ENCODE results near the gene OCIAD1.
"Not testable (repeated sequence)": the region's sequence is repeated elsewhere in the genome, so short reads cannot be mapped to it uniquely, and the experiment has no call there.

The OCIAD1 gene

GRCh38 chr4:48879561-48880442 lies 48.9 kb downstream of the OCIAD1 start:
- in situ Hi-C loops (cut with HindIII; ENCODE audit: low sequenced_read_pairs), result no loop called here

DNA sequence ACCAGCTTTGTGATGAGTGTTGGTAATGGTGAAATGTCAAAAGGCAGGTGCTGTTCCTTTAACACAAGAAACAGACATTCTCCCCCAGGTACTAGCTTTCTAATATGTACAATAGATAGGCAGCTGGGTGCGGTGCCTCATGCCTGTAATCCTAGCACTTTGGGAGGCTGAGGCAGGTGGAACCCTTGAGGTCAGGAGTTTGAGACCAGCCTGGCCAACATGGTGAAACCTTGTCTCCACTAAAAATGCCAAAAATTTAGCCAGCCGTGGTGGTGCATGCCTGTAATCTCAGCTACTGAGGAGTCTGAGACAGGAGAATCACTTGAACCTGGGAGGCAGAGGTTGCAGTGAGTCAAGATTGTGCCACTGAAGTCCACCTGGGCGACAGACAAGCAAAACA lies 50.8 kb downstream of the OCIAD1 start:
- in situ Hi-C loops (cut with HindIII; ENCODE audit: low sequenced_read_pairs), result not testable (repeated sequence)

DNA sequence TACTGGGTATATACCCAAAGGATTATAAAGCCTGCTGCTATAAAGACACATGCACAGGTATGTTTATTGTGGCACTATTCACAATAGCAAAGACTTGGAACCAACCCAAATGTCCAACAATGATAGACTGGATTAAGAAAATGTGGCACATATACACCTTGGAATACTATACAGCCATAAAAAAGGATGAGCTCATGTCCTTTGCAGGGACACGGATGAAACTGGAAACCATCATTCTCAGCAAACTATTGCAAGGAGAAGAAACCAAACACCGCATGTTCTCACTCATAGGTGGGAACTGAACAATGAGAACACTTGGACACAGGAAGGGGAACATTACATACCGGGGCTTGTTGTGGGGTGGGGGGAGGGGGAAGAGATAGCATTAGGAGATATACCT lies 58.9 kb downstream of the OCIAD1 start:
- in situ Hi-C loops (cut with HindIII; ENCODE audit: low sequenced_read_pairs), result not testable (repeated sequence)

GRCh38 chr4:48891028-48891619 lies 60.2 kb downstream of the OCIAD1 start:
- in situ Hi-C loops (cut with HindIII; ENCODE audit: low sequenced_read_pairs), result no loop called here

DNA sequence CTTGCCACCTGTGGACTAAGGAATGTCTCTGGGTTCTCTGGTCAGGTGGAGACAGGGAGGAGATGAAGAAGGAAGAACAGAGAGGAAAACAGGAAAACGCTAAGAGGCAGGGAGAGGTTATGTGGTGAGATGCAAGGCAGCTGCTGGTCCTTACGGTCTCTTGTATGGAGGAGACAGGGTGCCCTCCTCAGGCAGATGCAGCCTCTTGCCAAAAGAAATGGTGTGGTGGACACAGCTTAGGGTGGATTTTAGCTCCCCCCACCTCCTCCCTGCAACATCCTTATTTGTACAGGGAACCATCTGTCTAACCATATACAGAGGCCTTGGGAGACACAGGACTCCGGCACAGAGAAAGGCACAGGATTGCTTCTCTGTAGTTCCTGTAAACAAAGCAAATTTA lies 66.0 kb downstream of the OCIAD1 start:
- in situ Hi-C loops (cut with HindIII; ENCODE audit: low sequenced_read_pairs), result no loop called here

DNA sequence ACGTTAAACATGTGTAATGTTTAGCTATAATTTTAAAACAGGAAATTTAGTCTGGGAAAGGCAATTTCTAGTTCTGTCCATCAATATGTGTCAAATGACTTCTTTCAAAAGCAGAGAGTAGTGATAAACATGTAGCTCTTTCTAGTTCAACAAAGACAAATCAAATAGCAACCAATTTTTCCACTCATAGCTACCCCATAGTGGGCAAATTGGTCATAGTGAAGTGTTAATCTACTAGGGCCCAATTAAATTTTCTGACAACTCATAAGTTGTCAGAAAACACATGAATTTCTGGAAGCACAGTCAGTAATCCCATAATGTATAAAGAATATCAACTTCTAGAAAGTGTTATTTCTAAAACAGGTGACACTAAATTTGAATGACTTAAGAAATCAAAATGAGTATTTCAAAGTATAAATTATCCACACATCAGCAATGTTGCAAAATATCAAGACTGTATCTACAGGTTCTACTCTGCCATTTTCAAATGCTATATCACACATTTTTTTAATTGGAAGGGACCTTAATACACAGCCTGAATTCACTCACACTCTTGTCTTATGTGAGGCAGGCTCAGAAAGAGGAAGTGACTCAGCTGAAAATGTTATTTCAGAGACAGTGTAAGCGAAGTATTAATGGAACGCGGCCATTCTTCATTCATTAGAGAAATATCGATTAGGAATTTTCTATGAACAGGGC lies 68.0 kb downstream of the OCIAD1 start:
- in situ Hi-C loops (cut with HindIII; ENCODE audit: low sequenced_read_pairs), result no loop called here

DNA sequence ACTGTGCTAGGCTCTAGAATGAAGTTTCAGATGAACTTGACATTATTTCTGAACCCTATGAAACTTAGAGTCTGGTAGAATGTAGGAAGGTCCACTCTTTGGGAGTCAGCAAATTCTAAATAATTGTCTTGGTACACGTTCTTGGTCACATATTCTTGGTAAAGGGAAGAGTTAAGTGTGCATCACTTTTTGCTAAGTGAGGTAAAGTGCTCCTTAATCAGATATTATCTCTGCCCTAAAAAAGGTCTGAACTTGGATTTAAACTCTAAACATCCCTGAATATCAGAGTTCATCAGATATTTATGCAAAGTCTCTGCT lies 68.5 kb downstream of the OCIAD1 start:
- in situ Hi-C loops (cut with HindIII; ENCODE audit: low sequenced_read_pairs), result no loop called here

- in situ Hi-C loops (cut with HindIII; ENCODE audit: low sequenced_read_pairs), result no loop called here
Observed at GRCh38 chr4:48899950-48900349, 69.1 kb downstream of the OCIAD1 start.

DNA sequence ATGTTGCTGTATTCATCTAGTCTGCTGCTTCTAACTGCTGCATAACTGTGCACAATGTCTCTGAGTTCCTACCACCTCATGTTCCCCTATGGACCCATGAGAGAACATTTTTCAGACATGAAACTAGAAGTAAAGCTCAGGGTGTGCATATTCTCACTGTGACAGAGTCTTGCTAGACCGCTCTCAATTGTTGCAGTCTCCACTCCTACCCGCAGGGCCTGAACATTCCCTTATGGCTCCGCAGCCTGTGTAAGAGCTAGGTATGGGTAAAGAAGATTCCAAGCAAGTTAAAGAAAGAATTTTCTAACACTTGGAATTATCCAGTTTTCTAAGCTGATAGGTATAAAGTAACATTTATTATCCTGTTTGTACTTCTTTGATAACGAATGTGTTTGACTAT lies 70.3 kb downstream of the OCIAD1 start:
- in situ Hi-C loops (cut with HindIII; ENCODE audit: low sequenced_read_pairs), result no loop called here

DNA sequence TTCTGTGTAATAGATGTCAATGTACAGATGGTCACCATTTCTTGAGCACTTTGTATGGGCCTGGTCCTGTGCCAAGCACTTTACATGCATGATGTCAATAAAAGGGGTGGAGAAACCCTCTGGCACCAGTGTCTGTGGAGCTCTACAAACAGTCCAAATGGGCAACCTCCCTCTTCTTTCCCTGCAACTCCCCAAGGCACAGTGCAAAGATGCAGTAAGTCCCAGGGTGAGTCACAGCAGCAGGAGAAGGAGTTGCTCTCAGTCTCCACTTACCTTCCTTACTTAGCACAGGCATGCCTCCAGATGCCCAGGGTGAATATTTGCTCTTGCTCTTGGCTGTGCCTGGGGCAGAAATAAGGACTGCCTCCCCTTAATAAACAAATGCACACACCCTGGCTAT lies 71.4 kb downstream of the OCIAD1 start:
- in situ Hi-C loops (cut with HindIII; ENCODE audit: low sequenced_read_pairs), result no loop called here

DNA sequence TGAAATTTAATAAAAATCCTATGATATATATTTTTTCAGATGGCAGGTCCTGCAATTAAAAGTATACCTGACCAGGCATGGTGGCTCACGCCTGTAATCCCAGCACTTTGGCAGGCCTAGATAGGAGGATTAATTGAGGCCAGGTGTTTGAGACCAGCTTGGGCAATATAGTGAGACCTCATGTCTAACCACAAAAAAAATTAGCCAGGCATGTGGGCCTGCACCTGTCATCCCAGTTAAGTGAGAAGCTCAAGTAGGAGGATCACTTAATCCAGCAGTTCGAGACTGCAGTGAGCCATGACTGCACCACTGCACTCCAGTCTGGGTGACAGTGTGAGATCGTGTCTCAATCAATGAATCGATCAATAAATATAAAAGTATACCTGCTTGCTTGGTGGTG lies 73.2 kb downstream of the OCIAD1 start:
- in situ Hi-C loops (cut with HindIII; ENCODE audit: low sequenced_read_pairs), result no loop called here

DNA sequence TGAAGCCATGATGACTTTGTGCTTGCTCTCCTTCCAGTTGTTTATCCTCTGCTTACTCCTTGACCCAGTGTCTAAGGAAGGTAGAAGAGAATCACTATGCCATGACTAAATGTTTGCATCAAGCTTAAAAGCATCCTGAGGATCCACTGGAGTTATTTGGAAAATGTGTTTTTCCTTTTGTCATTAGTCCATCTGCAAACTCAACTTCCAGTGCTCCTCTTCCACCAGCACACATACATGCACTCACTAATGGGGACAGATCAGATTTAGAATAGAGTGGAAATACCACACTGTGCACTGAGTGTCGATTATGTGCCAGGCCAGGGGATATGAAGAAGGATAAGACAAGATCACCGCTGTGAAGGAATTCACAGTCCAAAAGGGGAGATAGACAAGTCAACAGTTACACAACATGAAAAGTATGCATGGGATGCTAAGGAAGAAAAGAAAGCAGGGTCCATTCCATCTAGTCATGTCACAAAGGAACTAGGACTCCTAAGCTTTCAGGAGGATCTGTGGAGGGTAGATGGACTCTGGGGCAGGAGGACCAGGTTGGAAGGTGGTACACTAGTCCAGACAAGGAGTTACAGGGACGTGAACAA lies 73.8 kb downstream of the OCIAD1 start:
- in situ Hi-C loops (cut with HindIII; ENCODE audit: low sequenced_read_pairs), result no loop called here

DNA sequence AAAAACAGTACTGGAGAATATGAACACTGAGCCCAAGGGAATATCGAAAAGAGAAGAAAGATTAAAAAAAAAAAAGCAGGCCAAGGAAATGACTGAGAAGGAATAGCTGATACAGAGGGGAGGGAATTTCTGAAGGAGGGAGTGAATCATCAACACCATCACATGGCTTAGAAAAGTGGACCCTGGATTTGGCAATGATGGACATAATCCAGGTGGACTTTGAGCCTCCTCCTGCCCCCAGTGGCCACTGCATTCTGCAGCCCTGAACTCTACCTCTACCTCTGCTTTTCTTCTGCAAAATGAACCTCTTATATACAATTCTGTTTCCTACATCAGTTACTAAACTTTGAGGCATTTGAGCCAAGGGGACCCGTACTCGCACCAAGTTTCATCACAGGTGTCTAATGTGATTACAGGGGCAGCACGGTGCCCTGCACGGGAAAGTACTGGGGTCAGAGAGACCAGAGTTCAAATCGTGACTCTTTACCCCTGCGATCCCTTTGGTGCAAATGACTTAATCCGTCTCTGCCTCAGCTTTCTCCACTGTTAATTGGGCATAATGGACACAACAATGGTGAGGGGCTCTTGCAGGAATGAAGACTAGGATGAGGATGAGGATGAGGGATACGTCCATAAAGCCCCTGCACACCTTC lies 74.6 kb downstream of the OCIAD1 start:
- in situ Hi-C loops (cut with HindIII; ENCODE audit: low sequenced_read_pairs), result no loop called here

DNA sequence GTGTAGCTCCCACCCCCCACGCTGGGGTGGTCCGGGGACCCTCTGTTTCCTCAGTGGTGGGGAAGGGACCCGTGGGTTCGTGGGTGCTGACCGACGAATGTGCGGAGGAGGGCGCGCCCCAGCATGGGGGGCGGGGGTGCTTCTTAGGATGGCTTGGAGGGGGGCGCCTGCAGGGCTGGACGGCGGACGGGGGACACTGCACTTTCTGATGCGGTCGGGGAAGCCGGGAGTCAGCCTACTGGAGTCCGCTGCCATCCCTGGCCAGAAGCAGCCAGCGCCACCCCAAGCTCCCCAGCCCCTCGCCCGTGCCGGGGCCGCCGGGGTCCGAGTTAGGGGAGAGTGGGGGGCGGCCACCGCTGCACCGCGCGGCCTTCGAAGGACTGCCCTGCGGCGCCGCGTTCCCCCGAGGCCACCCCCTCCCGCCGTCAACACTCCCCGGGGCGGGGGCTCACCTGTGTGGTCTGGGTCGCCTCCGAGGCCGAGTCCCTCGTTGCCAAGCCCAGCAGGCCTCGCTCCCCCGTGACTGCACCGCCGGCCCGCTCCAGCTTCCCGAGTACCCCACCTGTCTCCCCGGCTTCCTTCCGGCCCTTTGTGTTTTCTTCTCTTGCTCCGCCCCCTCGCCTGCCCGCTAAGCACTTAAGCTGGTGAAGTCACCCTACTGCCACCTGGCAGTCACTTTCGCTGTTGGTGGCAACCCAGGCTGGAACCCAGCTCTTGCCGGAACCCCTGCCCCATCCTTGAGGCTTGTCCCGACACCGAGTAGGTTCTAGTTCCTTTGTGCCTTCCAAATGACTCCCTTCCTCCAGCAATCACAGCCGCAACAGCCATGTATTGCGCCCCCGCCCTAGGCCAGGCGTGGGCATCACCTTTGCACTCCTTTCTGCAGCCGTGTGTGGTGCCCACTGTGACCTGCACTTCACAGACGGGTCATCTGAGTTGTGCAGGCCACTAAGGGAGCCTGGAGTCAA lies 75.6 kb downstream of the OCIAD1 start, which contains the start of gene OCIAD2:
OCIAD2 (minus strand) TSS at position 569 of the 968 bp plus-strand sequence. CDS start 2,225 bp downstream, outside the sequence.
- in situ Hi-C loops (cut with HindIII; ENCODE audit: low sequenced_read_pairs), result no loop called here

DNA sequence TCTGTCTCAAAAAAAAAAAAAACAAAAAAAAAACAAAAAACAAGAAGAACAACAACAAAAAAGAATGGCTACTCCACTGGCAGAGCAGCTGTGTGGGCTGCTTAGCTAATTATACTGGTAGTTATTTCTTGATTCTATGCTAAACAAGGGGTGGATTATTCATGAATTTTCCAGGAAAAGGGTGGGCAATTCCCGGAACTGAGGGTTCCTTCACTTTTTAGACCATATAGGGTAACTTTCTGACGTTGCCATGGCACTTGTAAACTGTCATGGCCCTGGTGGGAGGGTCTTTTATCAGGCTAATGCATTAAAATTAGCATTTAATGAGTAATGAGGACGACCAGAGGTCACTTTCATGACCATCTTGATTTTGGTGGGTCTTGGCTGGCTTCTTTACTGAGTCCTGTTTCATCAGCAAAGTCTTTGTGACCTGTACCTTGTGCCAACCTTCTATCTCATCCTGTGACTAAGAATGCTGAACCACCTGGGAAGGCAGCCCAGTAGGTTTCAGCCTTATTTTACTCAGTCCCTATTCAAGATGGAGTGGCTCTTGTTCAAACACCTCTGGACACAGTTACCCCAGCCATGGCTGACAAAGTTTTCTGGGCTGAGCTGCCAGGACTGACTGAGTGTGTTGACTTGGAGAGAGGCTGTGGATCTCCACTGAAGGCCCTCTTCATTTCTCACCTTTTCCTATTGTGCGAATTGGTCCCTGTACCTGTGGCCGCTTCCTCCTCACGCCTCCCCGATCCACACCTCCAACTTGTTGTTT lies 77.0 kb downstream of the OCIAD1 start:
- in situ Hi-C loops (cut with HindIII; ENCODE audit: low sequenced_read_pairs), result no loop called here

GRCh38 chr4:48908687-48909086 lies 77.8 kb downstream of the OCIAD1 start:
- in situ Hi-C loops (cut with HindIII; ENCODE audit: low sequenced_read_pairs), result no loop called here

DNA sequence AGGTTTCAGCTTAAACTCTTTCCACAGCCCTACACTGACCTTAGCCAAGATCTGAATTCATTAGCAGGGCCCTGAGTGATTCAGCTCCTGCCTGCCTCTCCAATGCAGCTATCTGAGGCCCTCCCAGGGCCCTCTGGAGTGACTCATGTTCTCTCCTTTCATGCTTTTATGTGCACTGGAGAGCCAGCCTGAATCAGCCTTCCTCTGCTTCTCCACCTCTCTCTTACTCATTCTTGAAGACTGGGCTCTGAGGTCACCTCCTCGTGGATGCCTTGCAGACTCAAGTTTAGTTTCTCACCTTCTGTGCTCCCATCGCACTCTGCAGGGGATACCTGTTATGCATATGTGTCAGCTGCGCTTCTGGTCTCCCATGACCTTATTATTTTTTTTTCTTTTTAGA lies 78.8 kb downstream of the OCIAD1 start:
- in situ Hi-C loops (cut with HindIII; ENCODE audit: low sequenced_read_pairs), result no loop called here

- in situ Hi-C loops (cut with HindIII; ENCODE audit: low sequenced_read_pairs), result no loop called here
Observed at GRCh38 chr4:48910511-48910910, 79.6 kb downstream of the OCIAD1 start.
